OCI-LY7 (cell line): Measurements from ENCODE around the gene STX18. TPM values are rescaled to one million over a fixed set of nuclear protein-coding genes. Genes with fewer than 3 reads are reported as not detected.

ENCODE experiments used
- BruUV-seq: library from RNA; stranded (reverse); fragments of 400-500 nt; replicated peaks from 2 replicates; lab custom pipeline; 2021; lab: Mats Ljungman, UMichigan
- CTCF ChIA-PET: fragments of 300-600 bp; sonication (Branson Sonifier 250); formaldehyde crosslinking; loops from one replicate; lab custom pipeline; 2022; ENCODE audit warnings: antibody characterized with exemption; ENCODE audit not compliant: unreplicated experiment; lab: Charles Lee
- POLR2A ChIA-PET: fragments of 300-600 bp; sonication (Branson Sonifier 250); formaldehyde crosslinking; loops from one replicate; lab custom pipeline; 2022; ENCODE audit warnings: antibody characterized with exemption; lab: Charles Lee
- DNase-seq: peaks from one replicate; pipeline ENCODE4 v3.0.0-alpha.2; 2015; ENCODE audit warnings: low spot score
- H2AFZ ChIP-seq: fragments of 200-600 bp; sonication (generic), shearing (Covaris generic); 2 replicates; pipeline ENCODE4 v1.6.1; 2014; ENCODE audit warnings: mild to moderate bottlenecking, antibody characterized with exemption, low read length, moderate library complexity
- H3K27ac ChIP-seq: fragments of 200-600 bp; sonication (generic); 2 replicates; pipeline ENCODE4 v1.5.1; 2014; ENCODE audit warnings: mixed run types, low read depth, mild to moderate bottlenecking, moderate library complexity, low read length, inconsistent platforms; ENCODE audit not compliant: poor library complexity, severe bottlenecking
- H3K36me3 ChIP-seq: fragments of 200-600 bp; sonication (generic); 2 replicates; pipeline ENCODE4 v1.6.1; 2014; ENCODE audit warnings: mild to moderate bottlenecking, antibody characterized with exemption, low read length, moderate library complexity, mixed read lengths; ENCODE audit not compliant: insufficient read depth
- H3K4me1 ChIP-seq: fragments of 200-600 bp; sonication (generic); 2 replicates; pipeline ENCODE4 v1.5.1; 2014; ENCODE audit warnings: mild to moderate bottlenecking, low read length; ENCODE audit not compliant: insufficient read depth, poor library complexity, severe bottlenecking
- H3K4me2 ChIP-seq: fragments of 200-600 bp; sonication (generic); 2 replicates; pipeline ENCODE4 v1.6.1; 2014; ENCODE audit warnings: mild to moderate bottlenecking, low read length
- H3K4me3 ChIP-seq: fragments of 200-600 bp; sonication (generic); 2 replicates; pipeline ENCODE4 v1.5.1; 2014; ENCODE audit warnings: mild to moderate bottlenecking, low read depth, low read length; ENCODE audit not compliant: poor library complexity, severe bottlenecking
- H3K79me2 ChIP-seq: fragments of 200-600 bp; sonication (generic); 2 replicates; pipeline ENCODE4 v1.6.1; 2016; ENCODE audit warnings: low read depth, mild to moderate bottlenecking, low read length, moderate library complexity, mixed read lengths; ENCODE audit not compliant: insufficient read depth
- H3K9me2 ChIP-seq: fragments of 200-600 bp; sonication (generic); 2 replicates; pipeline ENCODE4 v1.6.1; 2016; ENCODE audit warnings: mild to moderate bottlenecking, low read length, mixed read lengths; ENCODE audit not compliant: insufficient read depth
- H3K9me3 ChIP-seq: fragments of 200-600 bp; sonication (generic); 2 replicates; pipeline ENCODE4 v1.6.1; 2014; ENCODE audit warnings: mild to moderate bottlenecking, mixed run types, low read length, mixed read lengths
- H4K20me1 ChIP-seq: fragments of 200-600 bp; sonication (generic); 2 replicates; pipeline ENCODE4 v1.6.1; 2014; ENCODE audit warnings: mild to moderate bottlenecking, antibody characterized with exemption, low read length, moderate library complexity, mixed read lengths; ENCODE audit not compliant: insufficient read depth
- EZH2phosphoT487 ChIP-seq: fragments of 200-600 bp; sonication (generic); IDR thresholded peaks from 2 replicates; pipeline ENCODE4 v1.6.1; 2018; ENCODE audit warnings: low read depth, borderline replicate concordance, mild to moderate bottlenecking, mixed run types, antibody characterized with exemption, low read length, moderate library complexity, mixed read lengths
- intact Hi-C: fragments of 100-400 bp; cut with micrococcal nuclease; formaldehyde crosslinking; loops from one replicate; pipeline ENCODE4 v1.10.0; 2022; ENCODE audit not compliant: unreplicated experiment
- total RNA-seq, 2 experiments: library from RNA; depleted of rRNA in 1 of 2; stranded (reverse); fragments of >200 nt in 1 of 2; shearing (Covaris generic) in 1 of 2; gene quantifications; 2 replicates each; pipeline ENCODE4 v1.2.3, GENCODE V29; 2014 to 2022
- TF ChIP-seq, protein P1 (sequence below): fragments of 200-600 bp; sonication (generic); conservative IDR thresholded peaks from 2 replicates; pipeline ENCODE4 v1.5.1; 2014; ENCODE audit warnings: mild to moderate bottlenecking, antibody characterized with exemption, low read length, moderate library complexity, mixed read lengths

Gene STX18
- total RNA-seq, 2 experiments from 2014 or later, result 30.6 to 35.2 TPM

DNA sequence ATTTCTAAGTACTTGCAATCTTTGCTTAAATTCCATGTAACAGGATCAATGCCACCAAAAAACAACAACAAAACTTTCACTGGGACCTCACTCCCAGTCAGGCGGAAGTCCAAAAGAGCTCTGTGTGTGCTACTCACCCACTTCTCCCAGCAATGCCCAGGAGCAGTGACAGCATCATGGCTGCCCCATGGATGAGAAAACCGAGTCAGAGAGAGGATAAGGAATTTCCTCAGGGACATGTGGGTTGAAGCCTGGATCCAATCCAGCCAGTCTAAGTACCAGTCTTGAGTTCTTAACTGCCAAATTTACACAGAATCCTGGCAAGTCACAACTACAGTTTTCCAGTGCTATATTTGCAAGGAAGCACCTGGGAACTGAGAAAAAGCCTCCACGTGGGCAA lies 64.5 kb downstream of the STX18 start:
- Histone ChIP-seq H4K20me1 (peaks cover 5% of the 10 kb centered on the region; the same call in 1 of the 2 replicates), H3K4me1 (peaks cover under 1% of the 10 kb centered on the region), H3K79me2 (no peaks in the 10 kb centered on the region), H3K36me3 (no peaks in the 10 kb centered on the region), H3K9me2 (no peaks in the 10 kb centered on the region), H3K4me3 (no peak overlapping the region), H2AFZ (no peak overlapping the region), H3K27ac (no peak overlapping the region), H3K4me2 (no peak overlapping the region), H3K9me3 (no peaks in the 10 kb centered on the region)
- POLR2A ChIA-PET, result no interaction called here
- intact Hi-C loops, result no loop called here
- CTCF ChIA-PET, result no interaction called here
- BruUV-seq, result no TSS peak
- TF ChIP-seq EZH2phosphoT487, result no peak
- TF ChIP-seq, protein P1, sequence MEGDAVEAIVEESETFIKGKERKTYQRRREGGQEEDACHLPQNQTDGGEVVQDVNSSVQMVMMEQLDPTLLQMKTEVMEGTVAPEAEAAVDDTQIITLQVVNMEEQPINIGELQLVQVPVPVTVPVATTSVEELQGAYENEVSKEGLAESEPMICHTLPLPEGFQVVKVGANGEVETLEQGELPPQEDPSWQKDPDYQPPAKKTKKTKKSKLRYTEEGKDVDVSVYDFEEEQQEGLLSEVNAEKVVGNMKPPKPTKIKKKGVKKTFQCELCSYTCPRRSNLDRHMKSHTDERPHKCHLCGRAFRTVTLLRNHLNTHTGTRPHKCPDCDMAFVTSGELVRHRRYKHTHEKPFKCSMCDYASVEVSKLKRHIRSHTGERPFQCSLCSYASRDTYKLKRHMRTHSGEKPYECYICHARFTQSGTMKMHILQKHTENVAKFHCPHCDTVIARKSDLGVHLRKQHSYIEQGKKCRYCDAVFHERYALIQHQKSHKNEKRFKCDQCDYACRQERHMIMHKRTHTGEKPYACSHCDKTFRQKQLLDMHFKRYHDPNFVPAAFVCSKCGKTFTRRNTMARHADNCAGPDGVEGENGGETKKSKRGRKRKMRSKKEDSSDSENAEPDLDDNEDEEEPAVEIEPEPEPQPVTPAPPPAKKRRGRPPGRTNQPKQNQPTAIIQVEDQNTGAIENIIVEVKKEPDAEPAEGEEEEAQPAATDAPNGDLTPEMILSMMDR, result no peak
- no peak for DNase-seq

DNA sequence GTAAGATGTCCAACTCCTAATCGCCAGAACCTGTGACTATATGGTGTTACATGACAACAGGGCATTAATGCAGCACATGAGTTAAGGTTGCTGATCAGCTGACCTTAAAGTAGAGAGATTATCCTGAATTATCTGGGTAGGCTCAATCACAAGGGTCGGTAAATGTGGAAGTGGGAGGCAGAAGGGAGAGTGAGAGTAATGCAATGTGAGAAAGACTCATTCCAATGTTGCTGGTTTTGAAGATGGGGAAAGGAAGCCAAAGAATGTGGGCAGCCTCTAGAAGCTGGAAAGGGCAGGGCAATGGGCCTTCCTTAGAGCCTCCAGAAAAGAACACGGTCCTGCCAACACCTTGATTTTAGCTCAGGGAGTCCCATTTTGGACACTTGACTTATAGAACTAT lies 67.4 kb downstream of the STX18 start:
- H3K9me2 ChIP-seq, result no peaks in the 10 kb centered on the region
- no peaks in the 10 kb centered on the region for H3K4me1 ChIP-seq
- DNase-seq, result no peak
- H3K4me3 ChIP-seq, result no peak overlapping the region
- ChIA-PET POLR2A (no interaction called here), CTCF (no interaction called here)
- no peaks in the 10 kb centered on the region for H4K20me1 ChIP-seq
- H3K4me2 ChIP-seq, result no peak overlapping the region
- H3K9me3 ChIP-seq, result no peaks in the 10 kb centered on the region
- H3K79me2 ChIP-seq, result no peaks in the 10 kb centered on the region
- peaks cover 18% of the 10 kb centered on the region for H3K36me3 ChIP-seq
- intact Hi-C loops, result no loop called here
- no peak overlapping the region for H3K27ac ChIP-seq
- TF ChIP-seq, protein P1, result no peak
- no peak for TF ChIP-seq EZH2phosphoT487
- H2AFZ ChIP-seq, result no peak overlapping the region
- BruUV-seq, result no TSS peak

DNA sequence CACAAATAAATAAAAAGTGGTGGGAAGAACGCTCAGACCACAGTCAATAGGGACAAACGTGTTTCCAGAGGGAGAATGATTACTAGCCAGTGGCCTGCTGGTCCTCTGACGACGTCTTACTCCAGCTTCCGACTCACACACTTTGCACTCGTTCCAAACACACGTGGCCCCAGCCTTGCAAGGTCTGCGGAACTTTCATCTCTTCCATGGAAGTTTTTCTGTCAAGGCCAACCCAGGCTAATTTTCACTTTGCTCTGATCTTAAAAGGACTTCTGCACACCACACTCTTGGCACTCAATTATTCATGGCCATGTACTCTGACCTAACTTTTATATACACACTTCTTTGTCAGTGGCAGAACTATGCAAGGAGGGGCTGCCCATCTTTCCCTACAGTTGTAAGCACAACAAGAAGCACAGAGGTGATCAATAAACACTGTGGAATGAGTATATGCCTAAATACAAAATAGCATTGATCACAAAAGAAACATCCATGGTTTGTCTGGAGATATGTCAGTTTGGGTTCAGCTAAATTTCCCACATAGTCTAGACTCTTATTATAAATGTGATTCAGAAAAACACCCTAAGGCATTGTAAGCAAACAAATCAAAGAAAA lies 69.4 kb downstream of the STX18 start:
- Histone ChIP-seq H3K79me2 (no peaks in the 10 kb centered on the region), H3K9me2 (no peaks in the 10 kb centered on the region)

More for the DNA sequence above, 69.4 kb downstream of the STX18 start:
- ChIA-PET CTCF (no interaction called here), POLR2A (interaction anchor here (0.6 kb wide), 1 partner anchor 33 kb away, joined by 4 read pairs; no protein-coding TSS in a partner anchor)
- DNase-seq, result no peak
- H3K4me3 ChIP-seq, result no peak overlapping the region
- no peaks in the 10 kb centered on the region for H3K4me1 ChIP-seq
- no peaks in the 10 kb centered on the region for H3K9me3 ChIP-seq
- H3K36me3 ChIP-seq, result peaks cover 36% of the 10 kb centered on the region
- no peak overlapping the region for H3K4me2 ChIP-seq
- intact Hi-C loops, result no loop called here
- no TSS peak for BruUV-seq
- no peak overlapping the region for H2AFZ ChIP-seq
- H3K27ac ChIP-seq, result no peak overlapping the region
- TF ChIP-seq, protein P1, result no peak
- TF ChIP-seq EZH2phosphoT487, result no peak
- no peaks in the 10 kb centered on the region for H4K20me1 ChIP-seq
